ENCODE results near the gene TNRC6C.

DNA sequence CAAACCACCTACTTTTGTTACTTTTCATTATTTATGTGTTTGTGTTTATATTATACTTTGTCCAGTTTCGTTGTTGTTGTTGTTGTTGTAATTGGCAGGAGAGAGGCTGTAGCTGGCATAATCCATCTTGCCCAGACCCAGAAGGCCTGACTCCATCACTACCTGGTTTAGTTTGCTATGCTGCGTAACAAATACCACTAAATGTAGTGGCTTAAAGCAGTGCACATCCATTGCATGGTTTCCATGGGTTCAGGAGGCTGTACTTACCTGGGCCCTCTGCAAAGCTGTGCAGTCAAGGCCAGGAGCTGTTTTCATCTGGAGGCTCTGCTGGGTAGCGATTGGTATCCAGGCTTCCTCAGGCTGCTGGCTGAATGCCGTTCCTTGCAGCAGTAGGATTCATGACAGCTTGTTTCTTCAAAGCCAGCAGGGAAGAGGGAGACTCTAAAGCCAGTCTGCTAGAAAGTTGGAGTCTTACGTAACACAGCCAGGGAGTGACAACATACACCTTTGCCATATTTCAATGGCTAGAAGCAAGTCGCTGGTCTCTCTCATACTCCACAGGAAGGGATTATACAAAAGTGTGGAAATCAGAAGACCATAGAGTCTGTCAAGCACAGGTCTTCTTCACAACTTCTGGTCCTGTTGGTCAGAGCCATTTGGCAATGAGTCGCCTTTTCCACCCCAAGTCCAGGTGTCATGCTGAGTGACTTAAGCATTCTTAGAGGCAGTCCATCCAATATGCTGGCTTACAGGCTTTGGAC is 41.1 kb downstream of the TNRC6C start:
- TF ChIP-seq POLR2AphosphoS5 (IDR thresholded peaks at IDR 0.05): no peak
- no peak for TF ChIP-seq POLR2A (IDR thresholded peaks at IDR 0.05)
- TF ChIP-seq, protein P1, sequence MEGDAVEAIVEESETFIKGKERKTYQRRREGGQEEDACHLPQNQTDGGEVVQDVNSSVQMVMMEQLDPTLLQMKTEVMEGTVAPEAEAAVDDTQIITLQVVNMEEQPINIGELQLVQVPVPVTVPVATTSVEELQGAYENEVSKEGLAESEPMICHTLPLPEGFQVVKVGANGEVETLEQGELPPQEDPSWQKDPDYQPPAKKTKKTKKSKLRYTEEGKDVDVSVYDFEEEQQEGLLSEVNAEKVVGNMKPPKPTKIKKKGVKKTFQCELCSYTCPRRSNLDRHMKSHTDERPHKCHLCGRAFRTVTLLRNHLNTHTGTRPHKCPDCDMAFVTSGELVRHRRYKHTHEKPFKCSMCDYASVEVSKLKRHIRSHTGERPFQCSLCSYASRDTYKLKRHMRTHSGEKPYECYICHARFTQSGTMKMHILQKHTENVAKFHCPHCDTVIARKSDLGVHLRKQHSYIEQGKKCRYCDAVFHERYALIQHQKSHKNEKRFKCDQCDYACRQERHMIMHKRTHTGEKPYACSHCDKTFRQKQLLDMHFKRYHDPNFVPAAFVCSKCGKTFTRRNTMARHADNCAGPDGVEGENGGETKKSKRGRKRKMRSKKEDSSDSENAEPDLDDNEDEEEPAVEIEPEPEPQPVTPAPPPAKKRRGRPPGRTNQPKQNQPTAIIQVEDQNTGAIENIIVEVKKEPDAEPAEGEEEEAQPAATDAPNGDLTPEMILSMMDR (IDR thresholded peaks at IDR 0.05): no peak

Measured in sigmoid colon (tissue), 4 donors.